ENCODE measurements around the gene ATP6V0A4.

DNA sequence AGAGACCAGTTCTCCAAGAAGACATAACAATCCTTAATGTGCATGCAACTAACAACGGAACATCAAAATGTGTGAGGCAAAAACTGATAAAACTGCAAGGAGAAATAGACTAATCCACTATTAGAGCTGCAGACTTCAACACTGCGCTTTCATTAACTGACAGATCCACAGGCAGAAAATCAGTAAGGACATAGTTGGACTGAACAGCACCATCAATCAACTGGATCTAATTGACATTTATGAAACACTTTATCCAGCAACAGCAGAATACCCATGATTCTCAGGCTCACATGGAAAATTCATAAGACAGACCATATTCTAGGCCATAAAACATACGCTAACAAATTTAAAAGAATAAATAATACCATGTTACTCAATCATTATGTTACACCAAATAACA lies 21.6 kb upstream of the ATP6V0A4 start:
- TF ChIP-seq EZH2 (IDR thresholded peaks at IDR 0.05; ENCODE audit: borderline replicate concordance, low read depth, low read length, severe bottlenecking), result no peak
- TF ChIP-seq, protein P1, sequence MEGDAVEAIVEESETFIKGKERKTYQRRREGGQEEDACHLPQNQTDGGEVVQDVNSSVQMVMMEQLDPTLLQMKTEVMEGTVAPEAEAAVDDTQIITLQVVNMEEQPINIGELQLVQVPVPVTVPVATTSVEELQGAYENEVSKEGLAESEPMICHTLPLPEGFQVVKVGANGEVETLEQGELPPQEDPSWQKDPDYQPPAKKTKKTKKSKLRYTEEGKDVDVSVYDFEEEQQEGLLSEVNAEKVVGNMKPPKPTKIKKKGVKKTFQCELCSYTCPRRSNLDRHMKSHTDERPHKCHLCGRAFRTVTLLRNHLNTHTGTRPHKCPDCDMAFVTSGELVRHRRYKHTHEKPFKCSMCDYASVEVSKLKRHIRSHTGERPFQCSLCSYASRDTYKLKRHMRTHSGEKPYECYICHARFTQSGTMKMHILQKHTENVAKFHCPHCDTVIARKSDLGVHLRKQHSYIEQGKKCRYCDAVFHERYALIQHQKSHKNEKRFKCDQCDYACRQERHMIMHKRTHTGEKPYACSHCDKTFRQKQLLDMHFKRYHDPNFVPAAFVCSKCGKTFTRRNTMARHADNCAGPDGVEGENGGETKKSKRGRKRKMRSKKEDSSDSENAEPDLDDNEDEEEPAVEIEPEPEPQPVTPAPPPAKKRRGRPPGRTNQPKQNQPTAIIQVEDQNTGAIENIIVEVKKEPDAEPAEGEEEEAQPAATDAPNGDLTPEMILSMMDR (IDR thresholded peaks at IDR 0.05; ENCODE audit: borderline replicate concordance, extremely low read depth, low read length, poor library complexity, severe bottlenecking), result no peak
